Measurements from ENCODE around the gene SGIP1.

The SGIP1 gene

GRCh38 chr1:66540434-66541032, 6.6 kb downstream of the SGIP1 start:
- H3F3A ChIP-seq (ENCODE audit: control insufficient read depth, insufficient read depth) = no peaks in the 10 kb centered on the region
- no peaks in the 10 kb centered on the region for H4K20me1 ChIP-seq (ENCODE audit: control insufficient read depth, insufficient read depth, low read depth, low read length)
- no peaks in the 10 kb centered on the region for H3K4me1 ChIP-seq (ENCODE audit: control insufficient read depth, low read length)
- H3K27ac ChIP-seq (ENCODE audit: low read depth, low read length) = no peak overlapping the region
- H3K36me3 ChIP-seq (ENCODE audit: control insufficient read depth, low read length) = no peaks in the 10 kb centered on the region
- H3K9me2 ChIP-seq (replicated peaks; ENCODE audit: control insufficient read depth, low read length) = no peaks in the 10 kb centered on the region
- H3K27me3 ChIP-seq (ENCODE audit: control insufficient read depth, low read length) = peaks cover 7% of the 10 kb centered on the region; the same call in 1 of the 2 replicates
- no peaks in the 10 kb centered on the region for H3K9me3 ChIP-seq (ENCODE audit: control insufficient read depth, insufficient read depth, low read length)
- no peaks in the 10 kb centered on the region for H3K79me2 ChIP-seq (ENCODE audit: control insufficient read depth, low read length)
- H3K4me2 ChIP-seq (ENCODE audit: low read length) = no peak overlapping the region
- no peak for TF ChIP-seq EZH2phosphoT487 (IDR thresholded peaks at IDR 0.05; ENCODE audit: borderline replicate concordance, low read length)
- TF ChIP-seq CTCF (IDR thresholded peaks at IDR 0.05; ENCODE audit: low read depth, low read length, poor library complexity, severe bottlenecking) = no peak
- H3K4me3 ChIP-seq (ENCODE audit: low read length) = no peak overlapping the region

GRCh38 chr1:66542314-66542713, 8.4 kb downstream of the SGIP1 start:
- no peak for TF ChIP-seq EZH2phosphoT487 (IDR thresholded peaks at IDR 0.05; ENCODE audit: borderline replicate concordance, low read length)
- no peak for TF ChIP-seq CTCF (IDR thresholded peaks at IDR 0.05; ENCODE audit: low read depth, low read length, poor library complexity, severe bottlenecking)
- Histone ChIP-seq H3K79me2 (ENCODE audit: control insufficient read depth, low read length) (no peaks in the 10 kb centered on the region), H3K9me3 (ENCODE audit: control insufficient read depth, insufficient read depth, low read length) (no peaks in the 10 kb centered on the region), H3K27ac (ENCODE audit: low read depth, low read length) (no peak overlapping the region), H4K20me1 (ENCODE audit: control insufficient read depth, insufficient read depth, low read depth, low read length) (no peaks in the 10 kb centered on the region), H3F3A (ENCODE audit: control insufficient read depth, insufficient read depth) (no peaks in the 10 kb centered on the region), H3K4me3 (ENCODE audit: low read length) (no peak overlapping the region), H3K27me3 (ENCODE audit: control insufficient read depth, low read length) (peaks cover 7% of the 10 kb centered on the region; the same call in 1 of the 2 replicates), H3K36me3 (ENCODE audit: control insufficient read depth, low read length) (no peaks in the 10 kb centered on the region), H3K4me2 (ENCODE audit: low read length) (no peak overlapping the region), H3K9me2 (replicated peaks; ENCODE audit: control insufficient read depth, low read length) (no peaks in the 10 kb centered on the region), H3K4me1 (ENCODE audit: control insufficient read depth, low read length) (no peaks in the 10 kb centered on the region)

- H3K9me3 ChIP-seq (ENCODE audit: control insufficient read depth, insufficient read depth, low read length) = no peaks in the 10 kb centered on the region
- no peaks in the 10 kb centered on the region for H3K9me2 ChIP-seq (replicated peaks; ENCODE audit: control insufficient read depth, low read length)
- no peaks in the 10 kb centered on the region for H3K36me3 ChIP-seq (ENCODE audit: control insufficient read depth, low read length)
- H3K27me3 ChIP-seq (ENCODE audit: control insufficient read depth, low read length) = peaks cover 7% of the 10 kb centered on the region; the same call in 1 of the 2 replicates
- H4K20me1 ChIP-seq (ENCODE audit: control insufficient read depth, insufficient read depth, low read depth, low read length) = no peaks in the 10 kb centered on the region
- H3K4me3 ChIP-seq (ENCODE audit: low read length) = no peak overlapping the region
- H3K27ac ChIP-seq (ENCODE audit: low read depth, low read length) = no peak overlapping the region
- H3F3A ChIP-seq (ENCODE audit: control insufficient read depth, insufficient read depth) = no peaks in the 10 kb centered on the region
- H3K79me2 ChIP-seq (ENCODE audit: control insufficient read depth, low read length) = no peaks in the 10 kb centered on the region
- no peak overlapping the region for H3K4me2 ChIP-seq (ENCODE audit: low read length)
- no peaks in the 10 kb centered on the region for H3K4me1 ChIP-seq (ENCODE audit: control insufficient read depth, low read length)
- TF ChIP-seq CTCF (IDR thresholded peaks at IDR 0.05; ENCODE audit: low read depth, low read length, poor library complexity, severe bottlenecking) (no peak), EZH2phosphoT487 (IDR thresholded peaks at IDR 0.05; ENCODE audit: borderline replicate concordance, low read length) (no peak)
Measured at GRCh38 chr1:66542811-66543767, 9.1 kb downstream of the SGIP1 start.

Measured in DOHH2 (cell line).